Stimulated activated naive CD4-positive, alpha-beta T cell (primary cell): ENCODE data around the gene CPA5.
A peak's percentile ranks its signal among the peaks of the same experiment; 100 is the strongest.
"Not testable (repeated sequence)": the region's sequence is repeated elsewhere in the genome, so short reads cannot be mapped to it uniquely, and the experiment has no call there.

ENCODE experiments used
- DNase-seq, 6 experiments: peaks; one replicate each; lab custom pipeline; 2025; lab: John Stamatoyannopoulos, UW

Gene CPA5

DNA sequence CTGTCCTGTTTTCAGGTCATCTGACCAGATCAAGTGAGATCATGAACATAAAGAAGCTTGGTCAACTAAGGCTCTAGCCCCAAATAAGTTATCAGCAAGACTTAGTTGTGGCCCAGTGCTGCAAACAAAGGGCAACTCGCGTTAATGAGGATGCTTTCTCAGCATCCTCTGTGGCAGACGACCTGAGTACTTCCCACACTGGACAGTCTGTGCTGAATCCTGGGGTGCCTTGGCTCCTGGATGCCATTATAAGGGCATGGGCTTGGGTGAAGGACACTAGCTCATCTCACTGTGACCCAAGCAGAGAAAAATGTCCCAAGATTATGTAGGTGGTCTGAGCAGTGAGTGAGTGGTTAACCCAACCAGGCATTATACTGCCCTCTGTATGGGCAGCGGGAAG is 13.9 kb downstream of the CPA5 start:
- DNase-seq, result no peak

- DNase-seq, result no peak
These were observed 14.8 kb downstream of the CPA5 start for GRCh38 chr7:130359276-130359857.

DNA sequence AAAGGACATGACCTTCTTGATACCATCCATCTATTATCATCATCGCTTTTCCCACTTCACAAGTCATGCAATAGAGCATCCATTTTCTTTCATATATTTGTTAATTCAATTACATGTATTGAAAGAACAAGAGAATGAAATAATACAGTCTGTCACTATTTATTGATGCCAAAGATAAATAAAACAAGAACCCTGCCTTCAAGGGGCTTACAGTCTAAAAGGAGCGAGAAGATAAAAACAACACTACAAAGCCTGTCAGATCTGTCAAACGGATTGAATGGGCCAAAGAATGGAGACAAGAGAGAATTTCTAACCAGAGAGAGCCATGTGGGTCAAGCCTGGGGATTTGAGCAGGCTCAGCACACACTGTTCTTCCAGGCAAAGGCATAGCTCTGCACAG is 15.9 kb downstream of the CPA5 start:
- DNase-seq, result no peak

DNA sequence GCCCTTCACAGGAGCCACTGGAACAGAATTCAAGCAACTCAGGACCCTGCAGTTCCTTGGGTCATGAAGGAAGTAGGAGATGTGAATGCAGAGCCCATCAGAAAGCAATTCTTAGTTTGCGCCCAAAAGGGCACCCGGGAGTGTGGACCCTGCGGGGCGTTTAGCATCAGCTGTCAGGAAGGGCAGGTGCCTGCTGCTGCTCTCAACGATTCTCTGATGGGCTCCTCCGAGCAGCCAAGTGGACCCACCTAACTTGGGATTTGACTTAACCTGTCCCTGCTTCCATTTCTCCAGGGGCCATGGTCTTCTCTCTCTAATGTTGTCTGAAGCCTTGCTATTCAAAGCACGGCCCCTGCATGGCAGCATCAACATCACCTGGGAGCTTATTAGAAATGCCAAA is 17.1 kb downstream of the CPA5 start:
- no peak for DNase-seq

GRCh38 chr7:130362251-130362816 is 17.7 kb downstream of the CPA5 start:
- DNase-seq, result no peak

DNA sequence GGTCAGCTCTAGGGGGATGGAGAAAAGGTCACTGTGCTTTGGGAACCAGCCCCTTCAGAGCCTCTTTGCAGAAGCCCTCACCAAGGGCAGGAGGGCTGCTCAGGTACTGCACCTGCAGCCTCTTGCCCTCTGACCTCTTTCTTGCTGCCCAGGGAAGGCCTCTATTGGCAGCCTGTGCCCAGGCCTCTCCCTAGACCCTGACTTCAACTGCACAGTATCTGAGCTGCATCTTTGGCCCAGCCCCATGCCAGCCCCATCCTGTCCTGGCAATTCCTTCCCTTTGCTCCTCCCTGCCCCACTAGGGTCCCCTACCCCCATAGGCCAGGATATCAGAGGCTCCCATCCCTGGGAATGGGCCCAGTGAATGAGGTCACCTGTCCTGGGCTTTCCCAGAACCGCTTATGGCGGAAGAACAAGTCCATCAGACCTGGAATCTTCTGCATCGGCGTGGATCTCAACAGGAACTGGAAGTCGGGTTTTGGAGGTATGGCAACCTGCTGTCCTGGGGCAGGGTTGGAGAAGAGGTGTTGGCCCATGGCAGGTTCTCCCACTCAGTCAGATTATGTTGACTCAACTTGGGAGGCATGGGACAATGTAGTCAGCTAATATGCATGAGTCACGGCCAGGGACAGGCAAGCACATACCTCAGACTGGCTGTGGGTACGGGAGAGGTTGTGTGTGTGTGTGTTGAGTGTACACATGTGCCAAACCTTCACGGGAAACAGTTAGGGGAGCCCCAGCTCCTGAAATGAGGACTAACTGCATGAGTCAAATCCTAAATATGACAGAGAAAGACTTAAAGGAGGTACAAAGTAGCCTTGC is 18.6 kb downstream of the CPA5 start:
- no peak for DNase-seq

DNA sequence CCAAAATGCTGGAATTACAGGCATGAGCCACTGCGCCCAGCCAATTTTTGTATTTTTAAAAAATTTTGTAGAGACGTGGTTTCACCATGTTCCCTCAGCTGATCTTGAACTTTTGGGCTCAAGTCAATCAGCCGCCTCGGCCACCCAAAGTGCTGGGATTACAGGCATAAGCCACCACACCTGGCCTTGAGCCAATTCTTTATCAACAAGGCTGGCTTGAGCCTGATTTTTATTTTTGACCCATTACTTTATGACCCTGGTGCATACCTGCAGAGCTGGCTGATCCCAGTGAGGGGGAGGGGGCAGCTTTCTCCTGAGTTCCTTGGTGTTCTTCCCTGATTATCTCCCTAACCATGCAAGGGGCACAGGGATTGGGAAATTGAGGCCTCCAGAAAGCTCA is 19.8 kb downstream of the CPA5 start:
- no peak for DNase-seq

DNA sequence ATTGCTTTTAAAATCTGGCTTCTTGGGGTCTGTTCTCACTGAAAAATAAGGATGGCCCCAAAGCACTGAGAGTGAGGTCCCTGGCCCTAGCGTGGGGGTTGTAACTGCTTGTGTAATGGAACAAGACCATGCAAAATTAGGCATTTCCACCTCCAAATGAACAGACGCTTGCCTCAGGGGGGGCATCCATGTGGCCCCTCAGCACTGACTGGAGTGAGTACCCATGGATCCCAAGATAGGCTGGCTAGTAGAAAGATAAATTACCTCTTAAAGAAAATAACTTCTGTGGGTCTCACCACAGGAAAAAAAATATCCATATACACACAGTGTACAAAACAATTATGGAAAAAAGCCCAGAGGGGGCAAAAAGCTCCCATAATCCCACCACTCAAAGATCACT is 20.5 kb downstream of the CPA5 start:
- DNase-seq, result no peak

DNA sequence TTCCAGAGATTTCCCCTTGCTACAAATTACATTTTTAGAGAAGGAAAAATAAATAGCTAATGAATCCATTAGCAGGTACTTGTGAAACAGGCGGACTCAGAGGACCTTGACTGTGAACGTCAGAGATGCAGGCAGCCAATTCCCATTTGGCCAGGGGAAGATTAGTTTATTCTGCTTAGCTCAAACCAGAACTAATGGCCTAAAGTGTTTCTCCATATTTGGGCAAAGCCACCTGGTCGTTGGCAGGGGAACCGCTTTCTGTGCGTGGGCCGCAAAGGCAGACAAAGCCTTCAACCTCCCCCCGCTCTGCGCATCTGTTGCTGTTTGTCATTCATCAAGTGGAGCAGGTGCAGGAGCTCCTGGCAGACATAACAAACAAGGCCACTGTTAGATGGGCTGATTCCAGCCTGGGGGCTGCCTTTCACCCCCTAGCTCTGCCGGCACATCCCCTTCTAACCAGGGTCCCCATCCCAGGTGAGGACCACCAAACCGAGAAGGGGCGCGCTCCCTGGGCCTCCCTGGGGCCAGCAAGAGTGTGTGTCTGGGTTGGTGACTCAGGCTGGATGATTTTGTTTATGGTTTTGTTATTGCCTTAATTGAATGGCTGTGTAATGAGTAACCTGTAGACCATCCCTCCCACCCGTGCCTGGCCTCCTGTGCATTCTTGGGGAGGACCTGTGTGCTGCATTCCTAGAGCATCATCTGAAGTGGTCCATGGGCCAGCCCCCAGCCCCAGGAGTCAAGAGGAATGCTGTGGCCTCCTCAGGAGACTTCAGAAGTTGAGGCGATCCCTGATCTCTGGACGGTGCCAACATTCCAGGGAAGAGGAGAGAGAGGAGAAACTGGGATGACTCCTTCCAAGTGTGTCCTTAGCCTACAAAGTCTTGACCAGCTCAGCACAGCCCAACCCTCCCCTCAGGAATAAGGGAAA is 21.2 kb downstream of the CPA5 start:
- no peak for DNase-seq

GRCh38 chr7:130366564-130366963 is 21.9 kb downstream of the CPA5 start:
- DNase-seq, result no peak

DNA sequence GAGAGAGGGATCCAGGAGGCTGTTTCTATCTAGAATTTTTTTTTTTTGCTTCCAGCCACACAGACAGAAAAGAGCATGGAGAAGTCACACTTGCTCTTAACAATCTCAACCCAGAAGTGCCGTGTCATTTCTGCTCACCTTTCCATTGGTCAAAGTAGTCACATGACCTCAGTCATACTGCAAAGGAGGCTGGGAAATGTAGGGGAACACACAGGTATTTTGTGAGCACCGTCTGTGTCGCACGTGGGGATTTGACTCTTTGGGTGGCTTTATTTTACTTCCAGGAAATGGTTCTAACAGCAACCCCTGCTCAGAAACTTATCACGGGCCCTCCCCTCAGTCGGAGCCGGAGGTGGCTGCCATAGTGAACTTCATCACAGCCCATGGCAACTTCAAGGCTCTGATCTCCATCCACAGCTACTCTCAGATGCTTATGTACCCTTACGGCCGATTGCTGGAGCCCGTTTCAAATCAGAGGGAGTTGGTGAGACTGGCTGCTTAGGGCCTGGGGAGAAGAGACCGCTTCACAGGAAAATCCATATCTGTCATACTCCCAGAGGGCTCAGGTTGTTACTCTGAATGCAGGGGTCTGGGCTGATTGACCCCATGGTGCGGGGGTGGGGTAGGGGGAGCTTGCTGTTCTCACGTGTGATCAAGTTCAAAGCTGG is 22.6 kb downstream of the CPA5 start:
- peak in 4 of 6 experiments; percentile 3 to 49 (median 46) for DNase-seq

DNA sequence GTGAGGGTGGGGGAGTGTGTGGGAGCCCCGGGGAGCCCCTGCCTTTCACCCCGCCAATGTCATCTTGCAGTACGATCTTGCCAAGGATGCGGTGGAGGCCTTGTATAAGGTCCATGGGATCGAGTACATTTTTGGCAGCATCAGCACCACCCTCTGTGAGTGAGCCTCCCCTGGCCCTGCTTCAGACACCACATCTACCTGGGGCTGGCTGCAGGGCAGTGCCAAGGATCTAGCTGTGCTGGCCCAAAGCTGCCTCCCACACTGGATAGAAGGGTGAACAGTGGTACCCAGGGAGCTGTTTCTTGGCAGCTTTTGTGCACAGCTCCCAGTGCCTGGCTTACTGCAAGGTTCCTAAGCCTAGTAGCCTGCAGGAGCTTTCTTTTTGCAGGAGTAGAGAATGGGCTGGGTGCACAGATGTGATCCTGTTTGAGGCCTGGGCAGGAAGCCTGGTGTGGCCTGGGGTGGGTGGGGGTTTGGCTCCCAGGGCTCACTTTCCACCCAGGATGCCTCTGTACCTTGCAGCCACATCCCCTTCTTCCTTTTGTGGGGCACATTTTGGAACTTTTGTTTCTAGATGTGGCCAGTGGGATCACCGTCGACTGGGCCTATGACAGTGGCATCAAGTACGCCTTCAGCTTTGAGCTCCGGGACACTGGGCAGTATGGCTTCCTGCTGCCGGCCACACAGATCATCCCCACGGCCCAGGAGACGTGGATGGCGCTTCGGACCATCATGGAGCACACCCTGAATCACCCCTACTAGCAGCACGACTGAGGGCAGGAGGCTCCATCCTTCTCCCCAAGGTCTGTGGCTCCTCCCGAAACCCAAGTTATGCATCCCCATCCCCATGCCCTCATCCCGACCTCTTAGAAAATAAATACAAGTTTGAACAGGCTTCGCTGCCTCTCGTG is 23.5 kb downstream of the CPA5 start:
- no peak for DNase-seq

DNA sequence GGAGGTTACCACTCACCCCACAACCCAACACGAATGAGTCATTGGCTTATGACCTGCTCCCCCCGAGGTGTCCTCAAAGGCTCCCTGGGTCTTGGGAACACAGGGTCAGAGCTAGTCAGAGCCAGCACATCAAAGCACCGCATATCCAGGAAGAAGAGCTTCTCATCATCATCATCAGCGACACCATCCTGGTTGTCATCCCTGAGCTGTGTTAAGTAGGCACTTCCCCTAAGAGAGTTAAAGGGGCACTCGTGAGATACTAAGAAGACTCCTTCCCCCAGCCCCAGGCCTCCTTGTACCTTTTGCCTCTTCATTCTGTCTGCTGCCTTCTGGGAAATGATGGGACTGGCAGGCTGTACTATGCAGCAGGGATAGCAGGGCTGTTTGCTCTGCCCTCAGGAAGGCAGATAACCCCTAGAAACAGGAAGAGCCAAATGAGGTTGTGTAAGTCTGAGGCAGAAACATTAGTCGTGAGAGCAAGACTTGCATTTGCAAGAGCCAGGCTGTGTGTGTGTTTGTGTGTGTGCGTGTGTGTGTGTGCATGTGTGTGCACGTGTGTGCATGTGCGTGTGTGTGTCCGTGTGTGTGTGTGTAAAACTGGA is 24.6 kb downstream of the CPA5 start:
- peak in 1 of 6 experiments; percentile 23 for DNase-seq

DNA sequence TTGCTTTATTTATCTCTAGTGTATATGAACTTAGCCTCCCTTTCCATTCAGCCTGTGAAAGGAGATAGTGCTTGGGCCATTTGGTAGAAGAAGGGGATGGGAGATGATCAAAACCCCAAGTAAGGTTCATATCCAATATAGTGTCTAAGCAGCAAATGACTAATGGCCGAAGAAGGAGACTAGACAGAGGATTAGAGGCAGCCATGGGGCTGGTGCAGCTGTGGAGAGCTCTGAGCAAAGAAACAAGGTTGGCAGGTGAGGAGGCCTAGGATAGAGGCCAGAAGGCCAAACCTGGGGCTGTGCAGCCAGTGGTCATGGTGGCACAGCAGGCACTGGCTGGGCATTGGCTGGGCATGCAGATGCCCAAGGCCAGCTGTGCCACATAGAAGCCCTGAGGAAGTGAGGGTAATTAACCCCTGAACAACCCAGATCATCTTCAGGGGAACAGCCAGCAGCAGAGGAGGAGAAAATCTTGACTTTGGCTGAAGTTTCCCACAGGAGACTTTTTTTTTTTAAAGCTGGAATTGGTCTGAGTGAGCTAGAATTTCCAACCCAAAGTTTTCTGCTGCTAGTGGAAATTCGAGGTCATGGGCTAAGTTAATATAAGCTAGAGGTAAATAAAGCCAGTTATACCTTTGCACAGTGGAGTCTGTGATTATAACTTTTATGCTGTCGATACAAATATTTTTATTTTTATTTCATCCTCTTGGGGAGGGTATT is 25.4 kb downstream of the CPA5 start:
- DNase-seq, result no peak

DNA sequence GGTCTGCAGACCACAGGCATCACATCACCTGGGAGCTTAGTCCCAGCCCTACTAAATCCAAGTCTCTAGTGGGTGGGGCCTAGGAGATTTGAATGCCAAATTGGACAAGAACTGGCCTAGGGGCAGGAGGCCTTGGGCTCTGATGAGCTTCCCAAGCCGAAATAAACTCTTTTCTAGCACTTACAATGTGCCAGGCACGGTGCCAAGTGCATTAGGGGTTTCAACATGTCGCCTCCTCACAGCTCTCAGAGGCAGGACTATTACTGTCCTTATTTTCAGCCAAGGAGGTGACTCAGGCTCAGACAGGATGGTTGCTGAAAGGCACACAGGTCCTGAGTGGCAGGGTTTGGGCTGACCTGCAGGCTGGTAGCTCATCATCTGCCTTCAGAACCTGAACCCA is 26.4 kb downstream of the CPA5 start:
- DNase-seq, result no peak

- no peak for DNase-seq
These were observed 28.0 kb downstream of the CPA5 start for GRCh38 chr7:130372402-130373165.

DNA sequence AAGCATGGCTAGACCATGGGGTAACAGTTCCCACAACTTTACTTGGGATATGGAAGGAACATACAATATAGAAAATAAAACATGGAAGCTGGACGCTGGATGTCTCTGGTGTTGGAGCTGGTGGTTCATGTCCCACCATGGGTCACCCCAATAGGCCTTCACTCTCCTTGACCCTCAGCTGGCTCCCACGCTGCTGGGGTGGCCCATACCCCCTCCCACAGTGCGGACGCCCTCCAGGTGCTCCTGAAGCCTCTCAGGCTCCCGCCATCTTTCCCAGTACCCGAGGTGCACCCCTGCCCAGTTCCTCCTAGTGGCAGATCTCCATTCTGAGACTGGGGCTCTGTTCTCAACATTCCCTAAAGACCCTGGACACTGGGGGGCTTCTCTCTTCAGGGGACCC is 29.9 kb downstream of the CPA5 start:
- no peak for DNase-seq

GRCh38 chr7:130376461-130376860 is 31.8 kb downstream of the CPA5 start:
- not testable (repeated sequence) for DNase-seq

GRCh38 chr7:130377178-130377577 is 32.6 kb downstream of the CPA5 start:
- DNase-seq, result no peak
